ENCODE measurements around the gene RAPGEF3. TPM values are rescaled to one million over a fixed set of nuclear protein-coding genes. Genes with fewer than 3 reads are reported as not detected.
A peak's percentile ranks its signal among the peaks of the same experiment; 100 is the strongest.

The RAPGEF3 gene
- total and polyA plus RNA-seq, 9 of the 15 experiments (the other 6 are each of a cell fraction or from before 2014, with no cell fraction given): 0.03 to 0.78 (median 0.37) TPM; not detected in 1

GRCh38 chr12:47717046-47717442 is 41.6 kb downstream of the RAPGEF3 start:
- FAIRE-seq (no peak), DNase-seq (ENCODE audit: extremely low read depth in 1 of 4, low spot score in 3 of 4) (no peak), ATAC-seq (no peak)
- Histone ChIP-seq H2AFZ (ENCODE audit: low read depth, low read length) (peak overlapping the region; percentile 17; the same call in 1 of the 2 replicates), H4K20me1 (replicated peaks; ENCODE audit: control insufficient read depth, insufficient read depth, low read length) (no peaks in the 10 kb centered on the region; the same call in 1 of the 2 replicates), H3K27ac (ENCODE audit: extremely low read depth, low read depth, low read length) (no peak overlapping the region), H3K79me2 (ENCODE audit: control insufficient read depth, insufficient read depth, low read length) (no peaks in the 10 kb centered on the region), H3K36me3 (ENCODE audit: control insufficient read depth, insufficient read depth, low read length) (no peaks in the 10 kb centered on the region), H3K9me3 (replicated peaks; ENCODE audit: control insufficient read depth, insufficient read depth, low read depth, low read length) (no peaks in the 10 kb centered on the region), H3K9ac (ENCODE audit: insufficient read depth in 1 of 2, low read depth in 2 of 2, low read length in 2 of 2) (no peak overlapping the region), H3K4me3 (no peak overlapping the region), H3K4me2 (ENCODE audit: insufficient read depth, low read length) (no peak overlapping the region), H3K27me3 (ENCODE audit: control insufficient read depth in 2 of 2, insufficient read depth in 2 of 2, low read length in 2 of 2) (no peaks in the 10 kb centered on the region), H3K9me1 (ENCODE audit: control insufficient read depth, insufficient read depth, low read length) (no peaks in the 10 kb centered on the region), H3K4me1 (replicated peaks in 1 of 2; ENCODE audit: control insufficient read depth in 2 of 2, insufficient read depth in 2 of 2, low read length in 2 of 2) (peaks cover 3 to 4% of the 10 kb centered on the region in 2 experiments; a peak in 4 of 5 replicates)
- in situ Hi-C loops (cut with MboI) (loop anchor here (10.0 kb wide), 1 partner anchor 58 kb away; the partner anchor contains the start of gene SLC48A1), intact Hi-C loops (cut with micrococcal nuclease) (loop anchor here (2.0 to 10.0 kb wide), 2 partner anchors 26 to 448 kb away; no protein-coding TSS in a partner anchor)
- BruUV-seq (replicated peaks): no TSS peak
- CTCF ChIA-PET (ENCODE audit: low intra/inter-chr PET ratio): interaction anchor here (1.0 to 1.8 kb wide), 4 partner anchors 59 to 448 kb away, joined by 3 to 10 read pairs (median 4); no protein-coding TSS in a partner anchor
- WGBS (ENCODE audit: insufficient coverage, low coverage, missing lambda C conversion rate): 50% methylated on average over 5 of the region's 6 CpGs
- POLR2A ChIA-PET: interaction anchor here (1.2 kb wide), 1 partner anchor 19 kb away, joined by 3 read pairs; no protein-coding TSS in a partner anchor
- no peak for TF ChIP-seq RNF2 (IDR thresholded peaks at IDR 0.05)
- no peak for TF ChIP-seq MEIS2 (IDR thresholded peaks at IDR 0.05; ENCODE audit: partially characterized antibody)

- no peak overlapping the region for H3K4me2 ChIP-seq (ENCODE audit: insufficient read depth, low read length)
- H3K9me3 ChIP-seq (replicated peaks; ENCODE audit: control insufficient read depth, insufficient read depth, low read depth, low read length): no peaks in the 10 kb centered on the region
- no peaks in the 10 kb centered on the region for H3K9me1 ChIP-seq (ENCODE audit: control insufficient read depth, insufficient read depth, low read length)
- 66% methylated on average over 13 of the region's 13 CpGs for WGBS (ENCODE audit: insufficient coverage, low coverage, missing lambda C conversion rate)
- H3K27ac ChIP-seq (ENCODE audit: extremely low read depth, low read depth, low read length): no peak overlapping the region
- H3K36me3 ChIP-seq (ENCODE audit: control insufficient read depth, insufficient read depth, low read length): no peaks in the 10 kb centered on the region
- no peaks in the 10 kb centered on the region; the same call in 1 of the 2 replicates for H4K20me1 ChIP-seq (replicated peaks; ENCODE audit: control insufficient read depth, insufficient read depth, low read length)
- no peak for DNase-seq (ENCODE audit: extremely low read depth in 1 of 4, low spot score in 3 of 4)
- in situ Hi-C loops (cut with MboI) (loop anchor here (10.0 kb wide), 1 partner anchor 59 kb away; the partner anchor contains the start of gene SLC48A1), intact Hi-C loops (cut with micrococcal nuclease) (loop anchor here (1.0 to 10.0 kb wide), 6 partner anchors 27 to 449 kb away; no protein-coding TSS in a partner anchor)
- peaks cover 3 to 4% of the 10 kb centered on the region in 2 experiments; a peak in 4 of 5 replicates for H3K4me1 ChIP-seq (replicated peaks in 1 of 2; ENCODE audit: control insufficient read depth in 2 of 2, insufficient read depth in 2 of 2, low read length in 2 of 2)
- peak overlapping the region in 1 of 2 experiments; percentile 72; a peak in 1 of 4 replicates for H3K9ac ChIP-seq (ENCODE audit: insufficient read depth in 1 of 2, low read depth in 2 of 2, low read length in 2 of 2)
- H3K4me3 ChIP-seq: no peak overlapping the region
- no peak for ATAC-seq
- ChIA-PET POLR2A (interaction anchor here (0.7 to 1.1 kb wide), 7 partner anchors 9 to 158 kb away, joined by 3 to 4 read pairs (median 3); no protein-coding TSS in a partner anchor), CTCF (ENCODE audit: low intra/inter-chr PET ratio) (interaction anchor here (1.4 to 2.7 kb wide), 5 partner anchors 43 to 234 kb away, joined by 5 to 32 read pairs (median 14); partner anchors contain the start of gene RAPGEF3)
- no peaks in the 10 kb centered on the region for H3K27me3 ChIP-seq (ENCODE audit: control insufficient read depth in 2 of 2, insufficient read depth in 2 of 2, low read length in 2 of 2)
- H2AFZ ChIP-seq (ENCODE audit: low read depth, low read length): no peak overlapping the region
- H3K79me2 ChIP-seq (ENCODE audit: control insufficient read depth, insufficient read depth, low read length): no peaks in the 10 kb centered on the region
- BruUV-seq (replicated peaks): no TSS peak
- no peak for FAIRE-seq
- TF ChIP-seq TRIM28 (IDR thresholded peaks at IDR 0.05) (no peak), ZBTB2 (IDR thresholded peaks at IDR 0.05) (no peak), IFI16 (CRISPR knock-in tag; IDR thresholded peaks at IDR 0.05) (no peak), SETDB1 (IDR thresholded peaks at IDR 0.05; ENCODE audit: low read length) (no peak), ZNF121 (CRISPR knock-in tag; conservative IDR thresholded peaks at IDR 0.05) (no peak), HOXB6 (CRISPR knock-in tag; IDR thresholded peaks at IDR 0.05; ENCODE audit: borderline replicate concordance) (no peak), CEBPG (CRISPR knock-in tag; IDR thresholded peaks at IDR 0.05) (no peak), CEBPG (tag; conservative IDR thresholded peaks at IDR 0.05 in 1 of 2, IDR thresholded peaks at IDR 0.05 in 1 of 2) (no peak), ZNF778 (CRISPR knock-in tag; IDR thresholded peaks at IDR 0.05) (no peak), ZBTB17 (CRISPR knock-in tag; IDR thresholded peaks at IDR 0.05) (no peak), TAF9B (IDR thresholded peaks at IDR 0.05; ENCODE audit: partially characterized antibody) (no peak), MTF1 (CRISPR knock-in tag; IDR thresholded peaks at IDR 0.05; ENCODE audit: borderline replicate concordance) (no peak), ZBTB8A (IDR thresholded peaks at IDR 0.05; ENCODE audit: partially characterized antibody) (no peak)
Measured at GRCh38 chr12:47715877-47716548, 42.7 kb downstream of the RAPGEF3 start.
